Renal pelvis (tissue), 4 donors: ENCODE measurements around the gene IFNE. TPM values are rescaled to one million over a fixed set of nuclear protein-coding genes. Genes with fewer than 3 reads are reported as not detected.
"Not testable (repeated sequence)": the region's sequence is repeated elsewhere in the genome, so short reads cannot be mapped to it uniquely, and the experiment has no call there.

Source experiments
- DNase-seq: peaks from one replicate; pipeline ENCODE4 v3.0.0-alpha.2; 2013
- polyA plus RNA-seq, 3 donors: library from polyadenylated mRNA; unstranded; fragments of 120-200 nt; gene quantifications; one replicate each; pipeline ENCODE4 v1.2.1, GENCODE V29; 2013; ENCODE audit not compliant: insufficient read length in 3 of 3

The IFNE gene
- polyA plus RNA-seq, 3 donors, result 0.10 to 0.49 (median 0.40) TPM

GRCh38 chr9:21499912-21500311 lies 17.8 kb upstream of the IFNE start:
- no peak for DNase-seq

GRCh38 chr9:21491756-21492155 lies 9.6 kb upstream of the IFNE start:
- no peak for DNase-seq

GRCh38 chr9:21481470-21482056 lies 550 bp downstream of the IFNE start:
- DNase-seq, result no peak

- DNase-seq, result no peak
Measured at GRCh38 chr9:21479152-21479702, 2.9 kb downstream of the IFNE start.

GRCh38 chr9:21477466-21477865 lies 4.6 kb downstream of the IFNE start:
- DNase-seq, result no peak

- no peak for DNase-seq
Measured at GRCh38 chr9:21473236-21473635, 8.9 kb downstream of the IFNE start.

GRCh38 chr9:21470126-21470525 lies 12.0 kb downstream of the IFNE start:
- DNase-seq, result no peak

GRCh38 chr9:21465859-21466518 lies 16.1 kb downstream of the IFNE start:
- DNase-seq, result peak; percentile 38

GRCh38 chr9:21465138-21465537 lies 17.0 kb downstream of the IFNE start:
- DNase-seq, result no peak

- no peak for DNase-seq
Measured at GRCh38 chr9:21461377-21461776, 20.7 kb downstream of the IFNE start.

GRCh38 chr9:21455320-21455719 lies 26.8 kb downstream of the IFNE start:
- DNase-seq, result peak; percentile 5

GRCh38 chr9:21454149-21454548 lies 28.0 kb downstream of the IFNE start:
- no peak for DNase-seq

GRCh38 chr9:21452681-21453080 lies 29.4 kb downstream of the IFNE start:
- no peak for DNase-seq

- DNase-seq, result no peak
Measured at GRCh38 chr9:21450733-21451394, 31.2 kb downstream of the IFNE start.

- DNase-seq, result not testable (repeated sequence)
Measured at GRCh38 chr9:21449312-21449711, 32.8 kb downstream of the IFNE start.

GRCh38 chr9:21443849-21444625 lies 38.1 kb downstream of the IFNE start:
- DNase-seq, result no peak

GRCh38 chr9:21440139-21440538 lies 42.0 kb downstream of the IFNE start, which contains the start of gene IFNA1:
Gene IFNA1, plus strand, starts transcription at chr9:21440439. Its CDS starts 69 bp downstream, at chr9:21440508.
- DNase-seq, result no peak

- DNase-seq, result not testable (repeated sequence)
Measured at GRCh38 chr9:21435015-21435383, 47.1 kb downstream of the IFNE start.

- DNase-seq, result peak; percentile 8
Measured at GRCh38 chr9:21434202-21435014, 47.7 kb downstream of the IFNE start.

- DNase-seq, result no peak
Measured at GRCh38 chr9:21432672-21433425, 49.3 kb downstream of the IFNE start.
